ENCODE data around the gene KRT80. TPM values are rescaled to one million over a fixed set of nuclear protein-coding genes. Genes with fewer than 3 reads are reported as not detected.
A peak's percentile ranks its signal among the peaks of the same experiment; 100 is the strongest.

The KRT80 gene
- total RNA-seq, 1 donor from 2014 or later, result 0.07 TPM

DNA sequence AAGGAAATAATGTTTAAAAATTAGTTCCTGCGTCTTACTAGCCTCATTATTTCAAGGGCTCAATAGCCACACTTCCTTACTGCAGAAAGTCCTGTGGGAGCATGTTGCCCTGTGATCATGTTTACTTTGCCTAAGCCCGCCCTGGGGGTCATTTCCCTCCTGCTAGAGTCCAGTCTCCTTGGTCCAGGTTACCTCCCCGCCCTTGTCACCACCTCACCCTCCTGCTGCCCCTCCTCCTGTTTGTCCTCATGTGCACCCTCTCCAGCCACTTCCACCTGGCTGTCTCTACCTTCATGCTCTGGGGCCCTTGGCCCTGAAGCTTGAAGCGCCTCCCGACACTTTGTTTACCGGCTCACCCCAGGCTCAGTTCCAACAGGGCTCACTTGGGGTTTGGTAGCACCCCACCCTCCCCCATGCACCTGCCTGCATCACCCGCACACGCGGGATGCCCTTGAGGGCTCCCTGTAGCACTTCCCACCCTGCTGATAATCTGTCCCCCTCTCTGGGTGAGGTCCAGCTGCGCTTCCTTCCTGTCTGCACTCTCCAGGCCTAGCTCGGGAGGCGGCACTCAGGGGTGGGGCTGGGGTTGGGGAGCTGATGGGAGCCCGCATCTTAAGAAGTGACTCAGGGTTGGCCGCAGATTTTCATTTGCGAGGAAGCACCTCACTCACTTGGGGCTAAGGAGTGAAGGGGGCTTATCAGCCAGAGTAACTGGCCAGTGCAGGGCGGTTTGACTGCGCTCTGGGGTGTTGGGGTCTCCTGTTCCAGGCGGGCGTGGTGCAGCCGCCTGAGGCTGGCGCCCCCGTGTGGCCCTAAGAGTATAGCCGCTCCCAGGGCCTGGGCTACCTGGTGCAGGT lies 72.2 kb downstream of the KRT80 start:
- Mint-ChIP-seq H3K36me3 (ENCODE audit: insufficient read depth) (no peaks in the 10 kb centered on the region), H3K4me3 (ENCODE audit: low read depth) (no peak overlapping the region), H3K27me3 (peaks cover 15% of the 10 kb centered on the region), H3K27ac (peak overlapping the region; percentile 33), H3K9me3 (ENCODE audit: low read depth) (no peaks in the 10 kb centered on the region), H3K4me1 (ENCODE audit: low read depth) (peaks cover 25% of the 10 kb centered on the region)
- TF ChIP-seq, protein P1, sequence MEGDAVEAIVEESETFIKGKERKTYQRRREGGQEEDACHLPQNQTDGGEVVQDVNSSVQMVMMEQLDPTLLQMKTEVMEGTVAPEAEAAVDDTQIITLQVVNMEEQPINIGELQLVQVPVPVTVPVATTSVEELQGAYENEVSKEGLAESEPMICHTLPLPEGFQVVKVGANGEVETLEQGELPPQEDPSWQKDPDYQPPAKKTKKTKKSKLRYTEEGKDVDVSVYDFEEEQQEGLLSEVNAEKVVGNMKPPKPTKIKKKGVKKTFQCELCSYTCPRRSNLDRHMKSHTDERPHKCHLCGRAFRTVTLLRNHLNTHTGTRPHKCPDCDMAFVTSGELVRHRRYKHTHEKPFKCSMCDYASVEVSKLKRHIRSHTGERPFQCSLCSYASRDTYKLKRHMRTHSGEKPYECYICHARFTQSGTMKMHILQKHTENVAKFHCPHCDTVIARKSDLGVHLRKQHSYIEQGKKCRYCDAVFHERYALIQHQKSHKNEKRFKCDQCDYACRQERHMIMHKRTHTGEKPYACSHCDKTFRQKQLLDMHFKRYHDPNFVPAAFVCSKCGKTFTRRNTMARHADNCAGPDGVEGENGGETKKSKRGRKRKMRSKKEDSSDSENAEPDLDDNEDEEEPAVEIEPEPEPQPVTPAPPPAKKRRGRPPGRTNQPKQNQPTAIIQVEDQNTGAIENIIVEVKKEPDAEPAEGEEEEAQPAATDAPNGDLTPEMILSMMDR (IDR thresholded peaks at IDR 0.05; ENCODE audit: unreplicated experiment), result peak; percentile 96
- DNase-seq (ENCODE audit: low spot score, unreplicated experiment), result peak; percentile 63

Other genes with a start within 250 kb of the KRT80 start
- gene ACVR1B, start 240.3 kb downstream of the KRT80 start, total RNA-seq, result 65.1 and 65.7 TPM in 2 replicates
- gene TAMALIN, start 185.1 kb downstream of the KRT80 start, total RNA-seq, result 12.5 and 15.5 TPM in 2 replicates
- gene NR4A1, start 140.6 kb downstream of the KRT80 start, total RNA-seq, result 21.7 and 22.8 TPM in 2 replicates
- 23.5 and 26.4 TPM in 2 replicates for gene ATG101, start 122.0 kb downstream of the KRT80 start, total RNA-seq
- not detected in 2 replicates for gene SMIM41, start 112.3 kb downstream of the KRT80 start, total RNA-seq
- gene KRT7, start 41.2 kb upstream of the KRT80 start, total RNA-seq, result 11.6 and 18.2 TPM in 2 replicates
- not detected in 2 replicates for gene KRT86, start 82.6 kb upstream of the KRT80 start, total RNA-seq
- not detected in 2 replicates for gene KRT81, start 99.5 kb upstream of the KRT80 start, total RNA-seq
- gene KRT83, start 129.4 kb upstream of the KRT80 start, total RNA-seq, result not detected in 2 replicates
- gene KRT85, start 175.5 kb upstream of the KRT80 start, total RNA-seq, result not detected in 2 replicates
- not detected in 2 replicates for gene KRT84, start 193.6 kb upstream of the KRT80 start, total RNA-seq
- gene KRT82, start 214.3 kb upstream of the KRT80 start, total RNA-seq, result not detected in 2 replicates
- not detected in 2 replicates for gene KRT75, start 242.4 kb upstream of the KRT80 start, total RNA-seq